ENCODE data around the gene GTPBP6.
A peak's percentile ranks its signal among the peaks of the same experiment; 100 is the strongest.
"Not testable (repeated sequence)": the region's sequence is repeated elsewhere in the genome, so short reads cannot be mapped to it uniquely, and the experiment has no call there.

The GTPBP6 gene

GRCh38 chrX:335758-336155 lies 17.2 kb upstream of the GTPBP6 start:
- no peak for DNase-seq (ENCODE audit: low read depth in 2 of 2, low spot score in 1 of 2)

GRCh38 chrX:334971-335757 lies 16.6 kb upstream of the GTPBP6 start:
- no peak for DNase-seq (ENCODE audit: low read depth in 2 of 2, low spot score in 1 of 2)

GRCh38 chrX:334331-334891 lies 15.8 kb upstream of the GTPBP6 start:
- DNase-seq (ENCODE audit: low read depth in 2 of 2, low spot score in 1 of 2), result no peak

- DNase-seq (ENCODE audit: low read depth in 2 of 2, low spot score in 1 of 2), result no peak
Measured at GRCh38 chrX:333611-334311, 15.2 kb upstream of the GTPBP6 start.

GRCh38 chrX:332916-333610 lies 14.5 kb upstream of the GTPBP6 start:
- no peak for DNase-seq (ENCODE audit: low read depth in 2 of 2, low spot score in 1 of 2)

- DNase-seq (ENCODE audit: low read depth in 2 of 2, low spot score in 1 of 2), result no peak
Measured at GRCh38 chrX:332496-332860, 13.9 kb upstream of the GTPBP6 start.

GRCh38 chrX:331825-332495 lies 13.4 kb upstream of the GTPBP6 start:
- DNase-seq (ENCODE audit: low read depth in 2 of 2, low spot score in 1 of 2), result no peak

GRCh38 chrX:331151-331824 lies 12.7 kb upstream of the GTPBP6 start:
- DNase-seq (ENCODE audit: low read depth in 2 of 2, low spot score in 1 of 2), result no peak

- no peak for DNase-seq (ENCODE audit: low read depth in 2 of 2, low spot score in 1 of 2)
Measured at GRCh38 chrX:330726-331150, 12.1 kb upstream of the GTPBP6 start.

GRCh38 chrX:330141-330725 lies 11.6 kb upstream of the GTPBP6 start:
- DNase-seq (ENCODE audit: low read depth in 2 of 2, low spot score in 1 of 2), result not testable (repeated sequence)

- DNase-seq (ENCODE audit: low read depth in 2 of 2, low spot score in 1 of 2), result no peak
Measured at GRCh38 chrX:329291-329910, 10.8 kb upstream of the GTPBP6 start.

- DNase-seq (ENCODE audit: low read depth in 2 of 2, low spot score in 1 of 2), result no peak
Measured at GRCh38 chrX:327660-328126, 9.1 kb upstream of the GTPBP6 start.

- DNase-seq (ENCODE audit: low read depth in 2 of 2, low spot score in 1 of 2), result not testable (repeated sequence)
Measured at GRCh38 chrX:324664-325063, 6.1 kb upstream of the GTPBP6 start.

GRCh38 chrX:323721-324628 lies 5.4 kb upstream of the GTPBP6 start:
- DNase-seq (ENCODE audit: low read depth in 2 of 2, low spot score in 1 of 2), result no peak

GRCh38 chrX:320126-320783 lies 1.7 kb upstream of the GTPBP6 start:
- no peak for DNase-seq (ENCODE audit: low read depth in 2 of 2, low spot score in 1 of 2)

GRCh38 chrX:319579-320125 lies 1.1 kb upstream of the GTPBP6 start:
- DNase-seq (ENCODE audit: low read depth in 2 of 2, low spot score in 1 of 2), result no peak

- peak; percentile 94 for DNase-seq (ENCODE audit: low read depth in 2 of 2, low spot score in 1 of 2)
Measured at GRCh38 chrX:318068-318738, 393 bp downstream of the GTPBP6 start.

Measured in stimulated activated CD8-positive, alpha-beta memory T cell treated with anti-CD3 and anti-CD28 coated beads, Interleukin-4, amount 100 ng/mL, for 4 hours (primary cell).